GM19238 (cell line): ENCODE data around the gene PDE9A.
"Not testable (repeated sequence)": the region's sequence is repeated elsewhere in the genome, so short reads cannot be mapped to it uniquely, and the experiment has no call there.

Experiments
- DNase-seq: peaks from one replicate; pipeline ENCODE4 v3.0.0; 2011; ENCODE audit warnings: low spot score; ENCODE audit not compliant: insufficient read length

Gene PDE9A

GRCh38 chr21:42704861-42705260 is 51.4 kb downstream of the PDE9A start:
- no peak for DNase-seq

- no peak for DNase-seq
Observed at GRCh38 chr21:42705346-42705745, 51.9 kb downstream of the PDE9A start.

GRCh38 chr21:42705746-42706374 is 52.4 kb downstream of the PDE9A start:
- no peak for DNase-seq

GRCh38 chr21:42706765-42707164 is 53.3 kb downstream of the PDE9A start:
- no peak for DNase-seq

GRCh38 chr21:42707207-42707830 is 53.9 kb downstream of the PDE9A start:
- no peak for DNase-seq

- no peak for DNase-seq
Observed at GRCh38 chr21:42708107-42708506, 54.7 kb downstream of the PDE9A start.

GRCh38 chr21:42708916-42709315 is 55.5 kb downstream of the PDE9A start:
- not testable (repeated sequence) for DNase-seq

GRCh38 chr21:42711667-42712066 is 58.2 kb downstream of the PDE9A start:
- DNase-seq = no peak

GRCh38 chr21:42715427-42715826 is 62.0 kb downstream of the PDE9A start:
- DNase-seq = not testable (repeated sequence)

- DNase-seq = no peak
Observed at GRCh38 chr21:42716074-42716473, 62.7 kb downstream of the PDE9A start.

- DNase-seq = not testable (repeated sequence)
Observed at GRCh38 chr21:42720484-42720883, 67.1 kb downstream of the PDE9A start.

- no peak for DNase-seq
Observed at GRCh38 chr21:42721341-42721824, 68.0 kb downstream of the PDE9A start.

- DNase-seq = no peak
Observed at GRCh38 chr21:42722153-42722552, 68.7 kb downstream of the PDE9A start.

- DNase-seq = no peak
Observed at GRCh38 chr21:42722808-42723473, 69.5 kb downstream of the PDE9A start.

- DNase-seq = no peak
Observed at GRCh38 chr21:42724226-42724920, 71.0 kb downstream of the PDE9A start.

GRCh38 chr21:42725416-42725930 is 72.1 kb downstream of the PDE9A start:
- DNase-seq = no peak

- DNase-seq = no peak
Observed at GRCh38 chr21:42731264-42732032, 78.0 kb downstream of the PDE9A start.

- no peak for DNase-seq
Observed at GRCh38 chr21:42732033-42732410, 78.6 kb downstream of the PDE9A start.

GRCh38 chr21:42733037-42733627 is 79.7 kb downstream of the PDE9A start:
- DNase-seq = no peak

- DNase-seq = no peak
Observed at GRCh38 chr21:42733874-42734273, 80.5 kb downstream of the PDE9A start.
